AG09319 (cell line): ENCODE measurements around the gene LPP.
A peak's percentile ranks its signal among the peaks of the same experiment; 100 is the strongest.

Experiments
- DNase-seq: peaks from one replicate; pipeline ENCODE4 v3.0.0-alpha.2; 2010; ENCODE audit warnings: low read depth; ENCODE audit errors: extremely low read depth
- CTCF ChIP-seq: IDR thresholded peaks from 2 replicates; pipeline ENCODE4 v1.5.1; 2011; ENCODE audit warnings: low read depth, mild to moderate bottlenecking, inconsistent platforms, low read length, moderate library complexity

LPP gene

GRCh38 chr3:188465311-188465710, 311.4 kb downstream of the LPP start:
- TF ChIP-seq CTCF: no peak
- no peak for DNase-seq

DNA sequence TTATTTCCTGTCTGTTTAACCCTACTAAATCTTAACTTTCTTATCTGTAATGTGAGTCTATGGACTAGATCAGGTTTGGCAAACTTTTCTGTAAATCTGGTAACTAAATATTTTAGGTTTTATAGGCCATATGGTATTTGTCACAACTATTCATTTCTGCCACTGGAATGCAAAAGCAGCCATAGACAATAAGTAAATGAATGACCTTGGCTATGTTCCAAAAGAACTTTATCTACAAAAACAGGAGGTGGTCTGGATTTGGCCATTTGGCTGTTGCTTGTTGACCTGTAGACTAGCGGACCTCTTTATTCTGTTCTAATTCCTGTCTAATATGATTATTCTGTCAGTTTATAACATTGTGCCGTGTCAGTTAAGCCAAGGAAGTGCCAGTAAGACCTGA, 314.2 kb downstream of the LPP start:
- no peak for DNase-seq
- TF ChIP-seq CTCF: no peak

- no peak for TF ChIP-seq CTCF
- DNase-seq: peak; percentile 5
These were observed 314.7 kb downstream of the LPP start for GRCh38 chr3:188468662-188469061.

GRCh38 chr3:188469228-188469885, 315.4 kb downstream of the LPP start:
- TF ChIP-seq CTCF: no peak
- DNase-seq: peak; percentile 73

DNA sequence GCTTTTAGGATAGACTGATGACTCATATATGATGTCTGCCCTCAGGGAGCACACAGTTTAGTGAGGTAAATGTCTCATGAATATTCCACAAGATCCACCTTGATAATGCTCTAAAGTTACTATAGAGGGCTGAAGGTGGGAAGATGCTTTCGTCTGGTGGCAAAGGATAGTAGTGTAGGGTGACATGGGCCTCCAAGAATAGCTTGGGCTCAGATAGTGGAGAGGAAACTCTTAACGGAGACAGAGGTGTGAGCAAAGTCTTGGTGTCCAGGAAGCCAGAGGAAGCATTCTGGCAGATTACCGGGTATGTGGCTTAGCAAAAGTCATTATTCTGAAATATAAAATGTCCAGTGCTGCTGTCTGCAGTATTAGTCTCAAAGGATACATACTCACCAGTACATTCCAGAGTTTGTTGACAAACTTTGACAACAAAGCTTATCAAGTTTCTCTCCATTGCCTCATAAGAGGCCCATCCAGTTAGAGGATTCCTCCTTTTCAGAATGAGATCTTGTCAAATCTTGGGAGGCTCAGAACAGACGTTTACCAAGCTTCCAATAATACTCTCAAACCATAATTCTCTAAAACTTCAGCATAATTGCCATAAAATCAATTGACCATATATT, 316.7 kb downstream of the LPP start:
- DNase-seq: no peak
- no peak for TF ChIP-seq CTCF

DNA sequence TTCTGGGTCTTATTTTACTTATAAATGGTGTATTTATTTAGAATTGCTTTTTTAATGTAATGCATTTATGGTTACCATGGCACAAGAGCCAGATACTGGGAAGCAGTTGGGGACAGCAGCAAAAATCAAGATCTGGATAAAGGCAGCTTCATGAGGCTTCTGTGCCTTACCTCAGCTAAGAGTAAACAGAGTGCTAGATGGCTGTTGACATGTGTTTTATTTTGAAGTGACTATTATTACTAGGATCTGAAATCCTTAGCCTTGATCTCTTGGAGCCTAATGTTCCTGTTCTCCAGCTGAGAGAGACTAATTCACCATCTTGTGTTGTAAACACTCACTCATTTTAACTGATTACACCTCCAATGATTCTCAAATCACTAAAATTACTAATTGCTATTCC, 317.8 kb downstream of the LPP start:
- no peak for TF ChIP-seq CTCF
- DNase-seq: no peak

DNA sequence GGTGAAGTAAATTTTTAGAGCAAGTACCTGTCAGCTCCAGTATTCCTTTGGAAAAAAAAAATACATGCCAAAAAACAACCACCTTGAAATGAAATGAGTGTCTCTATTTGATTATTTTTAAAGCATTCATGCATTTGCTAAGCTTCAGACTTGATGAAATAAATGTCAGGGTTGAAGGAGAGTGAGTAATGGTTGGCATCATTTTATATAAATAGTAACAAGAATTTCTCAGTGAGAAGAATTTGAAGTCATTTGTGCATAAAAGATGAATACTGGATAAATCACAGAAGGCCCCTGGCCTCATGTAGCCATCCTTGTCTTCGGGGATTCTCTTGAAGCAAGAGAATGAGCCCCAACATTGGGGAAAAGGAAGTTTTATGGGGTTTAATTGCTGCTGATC, 318.4 kb downstream of the LPP start:
- TF ChIP-seq CTCF: no peak
- peak; percentile 15 for DNase-seq
